H1 (cell line): Measurements from ENCODE around the gene GJB4.

ENCODE experiments used
- CHD2 ChIP-seq: IDR thresholded peaks from 2 replicates; pipeline ENCODE4 v1.6.1; 2012; ENCODE audit warnings: low read length, improper control_type of control experiment
- CTCF ChIP-seq, 3 experiments: IDR thresholded peaks; 1 replicate in 2 of 3; 2 replicates in 1 of 3; pipeline versions ENCODE4 v1.5.1 to v1.6.1; 2011; ENCODE audit warnings: low read length in 3 of 3, mild to moderate bottlenecking in 3 of 3, inconsistent platforms in 2 of 3, low read depth in 1 of 3, moderate library complexity in 1 of 3; ENCODE audit not compliant: insufficient read depth in 1 of 3; ENCODE audit errors: control extremely low read depth in 1 of 3
- POLR2A ChIP-seq, 2 experiments: IDR thresholded peaks; 1 replicate in 1 of 2; 2 replicates in 1 of 2; pipeline ENCODE4 v1.6.1; 2011; ENCODE audit warnings: low read depth in 2 of 2, low read length in 2 of 2, mild to moderate bottlenecking in 2 of 2; ENCODE audit errors: control extremely low read depth in 1 of 2
- POU5F1 ChIP-seq: IDR thresholded peaks from 2 replicates; pipeline ENCODE4 v1.6.1; 2011; ENCODE audit warnings: low read depth, mild to moderate bottlenecking, low read length, moderate library complexity
- RFX5 ChIP-seq: IDR thresholded peaks from 2 replicates; pipeline ENCODE4 v1.6.1; 2011; ENCODE audit warnings: low read depth, low read length, improper control_type of control experiment, borderline replicate concordance
- SRF ChIP-seq: IDR thresholded peaks from 2 replicates; pipeline ENCODE4 v1.6.1; 2011; ENCODE audit warnings: mild to moderate bottlenecking, low read depth, low read length, moderate library complexity
- TAF1 ChIP-seq: IDR thresholded peaks from 2 replicates; pipeline ENCODE4 v1.6.1; 2011; ENCODE audit warnings: mild to moderate bottlenecking, low read depth, low read length
- TF ChIP-seq, protein P1 (sequence below): IDR thresholded peaks from 2 replicates; pipeline ENCODE4 v1.6.1; 2012; ENCODE audit warnings: low read length, inconsistent platforms

- TF ChIP-seq TAF1, result no peak
- TF ChIP-seq CHD2, result no peak
- no peak for TF ChIP-seq POLR2A (IDR thresholded peaks at IDR 0.05; ENCODE audit: control extremely low read depth in 1 of 2, low read depth in 2 of 2, low read length in 2 of 2)
- TF ChIP-seq, protein P1, sequence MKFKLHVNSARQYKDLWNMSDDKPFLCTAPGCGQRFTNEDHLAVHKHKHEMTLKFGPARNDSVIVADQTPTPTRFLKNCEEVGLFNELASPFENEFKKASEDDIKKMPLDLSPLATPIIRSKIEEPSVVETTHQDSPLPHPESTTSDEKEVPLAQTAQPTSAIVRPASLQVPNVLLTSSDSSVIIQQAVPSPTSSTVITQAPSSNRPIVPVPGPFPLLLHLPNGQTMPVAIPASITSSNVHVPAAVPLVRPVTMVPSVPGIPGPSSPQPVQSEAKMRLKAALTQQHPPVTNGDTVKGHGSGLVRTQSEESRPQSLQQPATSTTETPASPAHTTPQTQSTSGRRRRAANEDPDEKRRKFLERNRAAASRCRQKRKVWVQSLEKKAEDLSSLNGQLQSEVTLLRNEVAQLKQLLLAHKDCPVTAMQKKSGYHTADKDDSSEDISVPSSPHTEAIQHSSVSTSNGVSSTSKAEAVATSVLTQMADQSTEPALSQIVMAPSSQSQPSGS, result no peak
- no peak for TF ChIP-seq SRF
- TF ChIP-seq CTCF (IDR thresholded peaks at IDR 0.05; ENCODE audit: control extremely low read depth in 1 of 3, insufficient read depth in 1 of 3, low read depth in 1 of 3, low read length in 3 of 3), result no peak
- TF ChIP-seq POU5F1, result no peak
- no peak for TF ChIP-seq RFX5
Observed at GRCh38 chr1:34779005-34779404, 19.5 kb downstream of the GJB4 start.
